Endothelial cell of umbilical vein (primary cell): ENCODE data around the gene ZBTB12.

ENCODE experiments used
- EZH2 ChIP-seq: IDR thresholded peaks from 2 replicates; pipeline ENCODE4 v1.6.1; 2012; ENCODE audit warnings: borderline replicate concordance, low read depth, mild to moderate bottlenecking, moderate library complexity, low read length, inconsistent platforms; ENCODE audit not compliant: severe bottlenecking
- JUN ChIP-seq: IDR thresholded peaks from 2 replicates; pipeline ENCODE4 v1.6.1; 2011; ENCODE audit warnings: borderline replicate concordance, low read depth; ENCODE audit not compliant: insufficient read length, insufficient read depth
- POLR2AphosphoS5 ChIP-seq: IDR thresholded peaks from 2 replicates; pipeline ENCODE4 v1.6.1; 2012; ENCODE audit warnings: low read depth, mild to moderate bottlenecking, control low read depth, low read length, moderate library complexity; ENCODE audit not compliant: insufficient read depth
- TF ChIP-seq, protein P1 (sequence below): IDR thresholded peaks from 2 replicates; pipeline ENCODE4 v1.6.1; 2011; ENCODE audit not compliant: insufficient read depth, insufficient read length
- TF ChIP-seq, protein P2 (sequence below), 2 donors: IDR thresholded peaks; 1 replicate in 1 of 2; 2 replicates in 1 of 2; pipeline ENCODE4 v1.5.1; 2011; ENCODE audit warnings: low read length in 2 of 2, mild to moderate bottlenecking in 2 of 2, moderate library complexity in 2 of 2, control low read depth in 1 of 2, inconsistent platforms in 1 of 2, low read depth in 1 of 2; ENCODE audit not compliant: insufficient read depth in 1 of 2; ENCODE audit errors: extremely low read depth in 1 of 2

- TF ChIP-seq, protein P1, sequence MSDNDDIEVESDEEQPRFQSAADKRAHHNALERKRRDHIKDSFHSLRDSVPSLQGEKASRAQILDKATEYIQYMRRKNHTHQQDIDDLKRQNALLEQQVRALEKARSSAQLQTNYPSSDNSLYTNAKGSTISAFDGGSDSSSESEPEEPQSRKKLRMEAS: no peak
- TF ChIP-seq, protein P2, sequence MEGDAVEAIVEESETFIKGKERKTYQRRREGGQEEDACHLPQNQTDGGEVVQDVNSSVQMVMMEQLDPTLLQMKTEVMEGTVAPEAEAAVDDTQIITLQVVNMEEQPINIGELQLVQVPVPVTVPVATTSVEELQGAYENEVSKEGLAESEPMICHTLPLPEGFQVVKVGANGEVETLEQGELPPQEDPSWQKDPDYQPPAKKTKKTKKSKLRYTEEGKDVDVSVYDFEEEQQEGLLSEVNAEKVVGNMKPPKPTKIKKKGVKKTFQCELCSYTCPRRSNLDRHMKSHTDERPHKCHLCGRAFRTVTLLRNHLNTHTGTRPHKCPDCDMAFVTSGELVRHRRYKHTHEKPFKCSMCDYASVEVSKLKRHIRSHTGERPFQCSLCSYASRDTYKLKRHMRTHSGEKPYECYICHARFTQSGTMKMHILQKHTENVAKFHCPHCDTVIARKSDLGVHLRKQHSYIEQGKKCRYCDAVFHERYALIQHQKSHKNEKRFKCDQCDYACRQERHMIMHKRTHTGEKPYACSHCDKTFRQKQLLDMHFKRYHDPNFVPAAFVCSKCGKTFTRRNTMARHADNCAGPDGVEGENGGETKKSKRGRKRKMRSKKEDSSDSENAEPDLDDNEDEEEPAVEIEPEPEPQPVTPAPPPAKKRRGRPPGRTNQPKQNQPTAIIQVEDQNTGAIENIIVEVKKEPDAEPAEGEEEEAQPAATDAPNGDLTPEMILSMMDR (IDR thresholded peaks at IDR 0.05; ENCODE audit: extremely low read depth in 1 of 2, insufficient read depth in 1 of 2, low read depth in 1 of 2, low read length in 2 of 2): no peak
- no peak for TF ChIP-seq EZH2
- TF ChIP-seq POLR2AphosphoS5: no peak
- TF ChIP-seq JUN: no peak
Measured at GRCh38 chr6:31881136-31881859, 20.6 kb downstream of the ZBTB12 start.
